B cell (primary cell): ENCODE data around the gene UBE3C. TPM values are rescaled to one million over a fixed set of nuclear protein-coding genes. Genes with fewer than 3 reads are reported as not detected.
A peak's percentile ranks its signal among the peaks of the same experiment; 100 is the strongest.

Experiments
- ATAC-seq: fragments of 200-7000 bp; cut with Tn5 transposase; one replicate; pipeline ENCODE4 v1.10.0; 2021; ENCODE audit warnings: low read depth, mild to moderate bottlenecking, moderate number of reproducible peaks, moderate library complexity
- CTCF ChIA-PET: fragments of 350-600 bp; sonication (Branson Sonifier 250); formaldehyde crosslinking; loops from one replicate; lab custom pipeline; 2021; ENCODE audit warnings: antibody characterized with exemption, inconsistent platforms; lab: Charles Lee
- POLR2A ChIA-PET: fragments of 350-600 bp; sonication (Branson Sonifier 250); formaldehyde crosslinking; loops from one replicate; lab custom pipeline; 2021; ENCODE audit warnings: antibody characterized with exemption; lab: Charles Lee
- DNase-seq: peaks from one replicate; pipeline ENCODE4 v3.0.0; 2013
- H2AFZ ChIP-seq: 2 replicates; pipeline ENCODE4 v1.6.1; 2012; ENCODE audit warnings: mild to moderate bottlenecking, low read depth, low read length; ENCODE audit not compliant: insufficient read depth, poor library complexity, severe bottlenecking
- H3K27ac ChIP-seq, 2 donors: 1 replicate in 1 of 2; 2 replicates in 1 of 2; pipeline ENCODE4 v1.5.1; 2012 to 2013; ENCODE audit warnings: low read length in 2 of 2, mild to moderate bottlenecking in 2 of 2, moderate library complexity in 1 of 2
- H3K27me3 ChIP-seq, 4 experiments: fragments of 200-600 bp in 1 of 4; sonication (generic) in 1 of 4; replicated peaks in 1 of 4; 1 replicate in 2 of 4; 2 replicates in 2 of 4; pipeline versions ENCODE4 v1.6.1 to v1.7.0; 2013 to 2016; ENCODE audit warnings: low read length in 3 of 4, mild to moderate bottlenecking in 2 of 4, mixed read lengths in 1 of 4, moderate library complexity in 1 of 4; ENCODE audit not compliant: insufficient read depth in 4 of 4, control insufficient read depth in 3 of 4; ENCODE audit errors: control extremely low read depth in 1 of 4
- H3K36me3 ChIP-seq, 2 experiments: replicated peaks in 1 of 2; 1 replicate in 1 of 2; 2 replicates in 1 of 2; pipeline versions ENCODE4 v1.6.1 to v1.7.1; 2013; ENCODE audit warnings: low read length in 1 of 2; ENCODE audit not compliant: insufficient read depth in 2 of 2, control insufficient read depth in 1 of 2; ENCODE audit errors: control extremely low read depth in 1 of 2, extremely low read depth in 1 of 2
- H3K4me1 ChIP-seq, 2 donors: fragments of 200-600 bp in 1 of 2; sonication (generic) in 1 of 2; 1 replicate in 1 of 2; 2 replicates in 1 of 2; pipeline versions ENCODE4 v1.5.1 to v1.6.1; 2013 to 2017; ENCODE audit warnings: low read length in 2 of 2; ENCODE audit not compliant: control insufficient read depth in 2 of 2, insufficient read depth in 2 of 2
- H3K4me2 ChIP-seq: replicated peaks from 2 replicates; pipeline ENCODE3; 2012; ENCODE audit warnings: mild to moderate bottlenecking, low read depth, low read length; ENCODE audit not compliant: poor library complexity, severe bottlenecking
- H3K4me3 ChIP-seq, 5 experiments: fragments of 200-600 bp in 1 of 5; sonication (generic) in 1 of 5; 1 replicate in 3 of 5; 2 replicates in 2 of 5; pipeline versions ENCODE4 v1.5.1 to v1.7.0; 2011 to 2016; ENCODE audit warnings: low read length in 4 of 5, mild to moderate bottlenecking in 4 of 5, low read depth in 2 of 5, control low read depth in 1 of 5, moderate library complexity in 1 of 5; ENCODE audit not compliant: insufficient read depth in 1 of 5; ENCODE audit errors: control extremely low read depth in 1 of 5, extremely low read depth in 1 of 5
- H3K79me2 ChIP-seq: fragments of 200-600 bp; sonication (generic); one replicate; pipeline ENCODE4 v1.6.0; 2016; ENCODE audit warnings: low read length; ENCODE audit not compliant: control insufficient read depth, insufficient read depth
- H3K9ac ChIP-seq: fragments of 200-600 bp; sonication (generic); 2 replicates; pipeline ENCODE4 v1.6.1; 2017; ENCODE audit warnings: mild to moderate bottlenecking, low read length, moderate library complexity
- H3K9me3 ChIP-seq, 3 donors: one replicate each; pipeline versions ENCODE4 v1.6.1 to v1.7.1; 2013; ENCODE audit warnings: low read length in 2 of 3; ENCODE audit not compliant: control insufficient read depth in 2 of 3, insufficient read depth in 1 of 3; ENCODE audit errors: control extremely low read depth in 1 of 3
- H4K20me1 ChIP-seq: 2 replicates; pipeline ENCODE4 v1.6.0; 2012; ENCODE audit warnings: mild to moderate bottlenecking, low read length; ENCODE audit not compliant: insufficient read depth, control insufficient read depth, poor library complexity, severe bottlenecking
- H3K27ac Mint-ChIP-seq: one replicate; pipeline ENCODE4 v1.8.0; 2021; ENCODE audit warnings: mixed read lengths
- H3K27me3 Mint-ChIP-seq: one replicate; pipeline ENCODE4 v1.8.0; 2021; ENCODE audit warnings: mixed read lengths
- H3K4me1 Mint-ChIP-seq: one replicate; pipeline ENCODE4 v1.8.0; 2021; ENCODE audit warnings: mixed read lengths
- H3K4me3 Mint-ChIP-seq: one replicate; pipeline ENCODE4 v1.8.0; 2021; ENCODE audit warnings: mixed read lengths
- H3K9me3 Mint-ChIP-seq: one replicate; pipeline ENCODE4 v1.8.0; 2022; ENCODE audit warnings: mixed read lengths; ENCODE audit not compliant: insufficient read depth
- EZH2 ChIP-seq: IDR thresholded peaks from 2 replicates; pipeline ENCODE4 v1.6.1; 2012; ENCODE audit warnings: borderline replicate concordance, low read depth, mild to moderate bottlenecking, moderate library complexity, low read length; ENCODE audit not compliant: insufficient read depth, poor library complexity, severe bottlenecking
- WGBS: methylation state at CpG from one replicate; pipeline ENCODE4 v1.1.5; 2013; ENCODE audit warnings: missing lambda C conversion rate; ENCODE audit not compliant: insufficient coverage; 5-methylcytosine and 5-hydroxymethylcytosine counted together
- intact Hi-C: fragments of 100-400 bp; cut with micrococcal nuclease; formaldehyde crosslinking; loops from one replicate; pipeline ENCODE4 v1.10.0; 2022
- polyA plus RNA-seq: library from polyadenylated mRNA; depleted of rRNA; stranded (reverse); fragments of >200 nt; gene quantifications from 2 replicates; pipeline ENCODE4 v1.2.3, GENCODE V29; 2012
- total RNA-seq, 2 donors: library from RNA; stranded (reverse); fragments of 120-200 nt in 1 of 2; gene quantifications; 1 replicate in 1 of 2; 2 replicates in 1 of 2; pipeline versions ENCODE4 v1.2.3 to v1.2.4, GENCODE V29; 2013 to 2022
- TF ChIP-seq, protein P1 (sequence below): fragments of 200-600 bp; IDR thresholded peaks from one replicate; pipeline ENCODE4 v1.8.0; 2022; ENCODE audit warnings: antibody characterized with exemption, mild to moderate bottlenecking

Gene UBE3C
- total and polyA plus RNA-seq, 2 donors (not counting 1 experiment from before 2014, with no cell fraction given) = 17.8 to 66.5 TPM

GRCh38 chr7:157301610-157302120, 162.9 kb downstream of the UBE3C start:
- no peak for ATAC-seq
- DNase-seq = no peak
- no peaks in the 10 kb centered on the region for H3K79me2 ChIP-seq
- no peaks in the 10 kb centered on the region for H3K9me3 ChIP-seq
- intact Hi-C loops = loop anchor here (1.0 kb wide), 1 partner anchor 39 kb away; no protein-coding TSS in a partner anchor
- H3K27ac Mint-ChIP-seq = peak overlapping the region; percentile 68
- H3K4me3 ChIP-seq = peak overlapping the region in 3 of 5 experiments; percentile 21 to 49 (median 45)
- peak overlapping the region; percentile 56 for H3K4me3 Mint-ChIP-seq
- peak overlapping the region; percentile 47 for H2AFZ ChIP-seq
- H3K4me1 ChIP-seq = peaks cover 13 to 18% of the 10 kb centered on the region in 2 donors
- ChIA-PET POLR2A (interaction anchor here (0.7 kb wide), 1 partner anchor 20 kb away, joined by 3 read pairs; no protein-coding TSS in a partner anchor), CTCF (interaction anchor here (1.6 kb wide), 1 partner anchor 38 kb away, joined by 5 read pairs; no protein-coding TSS in a partner anchor)
- no peaks in the 10 kb centered on the region for H3K36me3 ChIP-seq
- peak overlapping the region; percentile 10 to 22 for H3K27ac ChIP-seq
- TF ChIP-seq EZH2 = no peak
- TF ChIP-seq, protein P1, sequence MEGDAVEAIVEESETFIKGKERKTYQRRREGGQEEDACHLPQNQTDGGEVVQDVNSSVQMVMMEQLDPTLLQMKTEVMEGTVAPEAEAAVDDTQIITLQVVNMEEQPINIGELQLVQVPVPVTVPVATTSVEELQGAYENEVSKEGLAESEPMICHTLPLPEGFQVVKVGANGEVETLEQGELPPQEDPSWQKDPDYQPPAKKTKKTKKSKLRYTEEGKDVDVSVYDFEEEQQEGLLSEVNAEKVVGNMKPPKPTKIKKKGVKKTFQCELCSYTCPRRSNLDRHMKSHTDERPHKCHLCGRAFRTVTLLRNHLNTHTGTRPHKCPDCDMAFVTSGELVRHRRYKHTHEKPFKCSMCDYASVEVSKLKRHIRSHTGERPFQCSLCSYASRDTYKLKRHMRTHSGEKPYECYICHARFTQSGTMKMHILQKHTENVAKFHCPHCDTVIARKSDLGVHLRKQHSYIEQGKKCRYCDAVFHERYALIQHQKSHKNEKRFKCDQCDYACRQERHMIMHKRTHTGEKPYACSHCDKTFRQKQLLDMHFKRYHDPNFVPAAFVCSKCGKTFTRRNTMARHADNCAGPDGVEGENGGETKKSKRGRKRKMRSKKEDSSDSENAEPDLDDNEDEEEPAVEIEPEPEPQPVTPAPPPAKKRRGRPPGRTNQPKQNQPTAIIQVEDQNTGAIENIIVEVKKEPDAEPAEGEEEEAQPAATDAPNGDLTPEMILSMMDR = no peak
- peaks cover 4% of the 10 kb centered on the region for H3K27me3 Mint-ChIP-seq
- peak overlapping the region; percentile 72 for H3K4me2 ChIP-seq
- H3K9me3 Mint-ChIP-seq = no peaks in the 10 kb centered on the region
- WGBS = 48% methylated on average over 10 of the region's 10 CpGs
- peak overlapping the region; percentile 46 for H3K9ac ChIP-seq
- peaks cover 20% of the 10 kb centered on the region for H3K4me1 Mint-ChIP-seq
- H4K20me1 ChIP-seq = no peaks in the 10 kb centered on the region
- peaks cover 0 to 4% (median 0%) of the 10 kb centered on the region in 4 experiments for H3K27me3 ChIP-seq
